Amniotic stem cell (primary cell): ENCODE data around the gene LRIT2.

Experiments used
- DNase-seq: peaks from one replicate; lab custom pipeline; 2025; lab: John Stamatoyannopoulos, UW

Gene LRIT2

DNA sequence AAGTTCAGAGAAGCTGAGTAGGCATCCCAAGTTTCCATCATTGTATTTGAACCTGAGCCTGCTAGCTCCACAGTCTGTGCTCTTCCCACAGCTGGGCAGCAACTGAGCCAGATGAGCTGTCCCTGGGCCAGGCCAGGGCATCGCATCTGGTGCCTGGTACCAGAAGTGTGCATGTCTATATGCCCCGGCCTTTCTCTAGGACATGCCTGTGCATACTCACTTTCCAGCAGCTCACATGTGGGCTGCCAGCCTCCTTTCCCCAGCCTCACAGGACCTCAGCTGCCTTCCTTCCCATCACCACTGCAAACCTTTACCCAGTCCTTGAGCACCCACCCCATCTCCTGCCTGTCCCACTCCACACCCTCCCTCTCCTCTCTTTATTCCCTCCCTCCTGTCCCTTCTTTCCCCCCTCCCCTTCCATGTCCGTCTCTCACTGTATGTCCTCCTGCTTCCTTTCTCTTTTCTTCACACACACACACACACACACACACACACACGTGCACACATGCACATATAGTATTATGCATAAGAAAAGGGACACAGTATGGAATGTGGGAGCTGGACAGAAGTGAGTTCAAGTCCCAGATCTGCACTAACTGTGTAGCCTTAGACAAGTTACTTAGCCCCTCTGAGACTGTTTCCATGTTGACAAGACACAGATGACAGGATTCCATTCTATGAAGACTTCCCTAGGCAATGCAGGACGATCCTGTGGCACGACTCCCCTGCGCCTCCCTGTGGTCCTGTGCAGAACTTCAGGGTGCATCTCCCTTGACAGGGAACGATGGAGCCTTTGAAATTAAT, 20.1 kb downstream of the LRIT2 start:
- no peak for DNase-seq

DNA sequence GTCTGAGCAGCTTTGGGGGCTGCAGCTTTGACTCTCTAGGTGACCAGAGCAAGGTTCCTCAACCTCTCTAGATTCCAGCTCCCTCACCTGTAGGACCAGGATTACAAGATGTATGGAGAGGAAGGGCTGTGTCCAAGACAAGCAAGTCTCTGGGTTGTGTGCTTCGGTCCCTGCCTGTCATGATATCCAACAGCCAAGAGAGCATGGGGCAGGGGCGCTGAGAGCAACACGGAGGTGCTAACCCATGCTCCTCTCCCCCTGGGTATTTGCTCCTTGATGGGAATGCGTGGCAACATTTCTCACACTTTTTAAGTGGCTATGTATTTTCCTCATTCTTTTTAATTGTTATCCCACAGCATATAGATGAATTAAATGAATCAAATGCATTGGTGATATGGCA, 20.7 kb downstream of the LRIT2 start:
- DNase-seq: no peak

DNA sequence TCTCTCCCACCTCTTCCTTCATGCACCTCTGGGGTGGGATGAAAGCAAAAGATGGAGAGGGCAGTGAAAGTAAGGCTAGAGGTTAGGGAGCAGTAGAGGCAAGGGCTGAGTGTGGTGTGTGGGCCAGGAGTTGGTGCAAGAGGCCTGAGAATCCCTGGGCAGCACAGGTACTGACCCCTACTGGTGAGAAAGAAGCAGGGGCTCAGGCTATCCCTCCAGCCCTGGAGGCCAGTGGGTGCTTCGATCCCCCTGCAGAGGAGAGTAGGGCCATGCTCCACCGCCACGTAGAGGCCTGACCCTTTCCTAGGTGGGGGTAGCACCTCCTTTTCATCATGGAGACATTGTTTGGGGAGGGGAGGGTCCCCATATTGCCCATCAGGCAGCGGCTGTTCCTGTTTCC, 21.2 kb downstream of the LRIT2 start:
- DNase-seq: no peak

DNA sequence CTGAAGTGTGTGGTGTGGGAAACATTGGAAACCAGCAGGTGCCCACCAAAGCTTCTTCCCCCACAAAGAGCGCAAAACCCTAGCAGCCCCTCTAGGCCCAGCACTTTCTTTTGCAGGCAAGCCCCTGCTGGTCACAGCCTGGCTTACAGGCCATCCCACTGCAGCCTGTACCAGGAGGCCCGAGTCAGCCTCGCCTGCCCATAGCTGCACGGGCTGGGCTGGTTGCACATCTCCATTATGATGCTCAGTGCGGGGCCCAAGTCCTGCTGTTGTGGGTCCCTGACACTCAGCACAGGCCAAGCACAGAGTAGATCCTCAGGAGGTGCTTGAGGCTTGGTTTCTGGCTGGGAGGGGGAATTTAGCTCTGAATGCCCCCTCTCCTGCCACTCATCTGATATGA, 23.0 kb downstream of the LRIT2 start:
- DNase-seq: no peak

DNA sequence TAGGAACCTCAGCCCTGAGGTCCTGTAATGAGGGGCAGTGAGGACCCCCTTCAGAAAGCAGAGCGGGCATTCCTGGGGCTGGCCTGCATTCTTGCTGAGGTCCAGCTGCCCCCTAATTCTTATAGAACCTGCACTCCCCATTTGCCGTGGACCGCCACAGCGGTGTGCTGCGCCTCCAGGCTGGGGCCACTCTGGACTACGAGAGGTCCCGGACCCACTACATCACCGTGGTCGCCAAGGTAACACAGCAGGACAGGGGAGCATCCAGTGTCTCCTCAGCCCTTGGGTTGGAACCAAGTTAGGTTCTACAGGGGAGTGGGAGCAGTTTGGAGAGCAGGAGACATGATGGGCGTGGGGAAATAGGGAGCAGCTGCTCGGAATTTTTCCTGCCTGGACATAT, 23.7 kb downstream of the LRIT2 start:
- DNase-seq: no peak

DNA sequence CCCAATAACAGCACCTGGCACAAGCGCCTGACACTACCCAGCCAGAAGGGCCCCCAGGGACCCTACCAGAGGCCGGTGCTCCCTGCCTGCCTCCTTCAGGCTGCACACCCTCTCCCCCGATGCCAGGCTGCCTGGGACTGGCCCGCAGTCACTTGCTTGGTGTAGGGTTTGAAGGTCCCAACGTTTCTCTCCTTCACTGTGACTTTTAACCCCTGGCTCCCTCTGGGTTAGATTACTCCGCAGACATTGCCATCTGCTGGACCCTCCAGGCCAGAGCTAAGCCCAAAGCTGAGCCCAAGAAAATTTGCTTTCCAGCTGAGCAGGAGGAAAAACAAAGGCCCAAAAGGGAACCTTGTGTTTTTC, 24.1 kb downstream of the LRIT2 start:
- no peak for DNase-seq

DNA sequence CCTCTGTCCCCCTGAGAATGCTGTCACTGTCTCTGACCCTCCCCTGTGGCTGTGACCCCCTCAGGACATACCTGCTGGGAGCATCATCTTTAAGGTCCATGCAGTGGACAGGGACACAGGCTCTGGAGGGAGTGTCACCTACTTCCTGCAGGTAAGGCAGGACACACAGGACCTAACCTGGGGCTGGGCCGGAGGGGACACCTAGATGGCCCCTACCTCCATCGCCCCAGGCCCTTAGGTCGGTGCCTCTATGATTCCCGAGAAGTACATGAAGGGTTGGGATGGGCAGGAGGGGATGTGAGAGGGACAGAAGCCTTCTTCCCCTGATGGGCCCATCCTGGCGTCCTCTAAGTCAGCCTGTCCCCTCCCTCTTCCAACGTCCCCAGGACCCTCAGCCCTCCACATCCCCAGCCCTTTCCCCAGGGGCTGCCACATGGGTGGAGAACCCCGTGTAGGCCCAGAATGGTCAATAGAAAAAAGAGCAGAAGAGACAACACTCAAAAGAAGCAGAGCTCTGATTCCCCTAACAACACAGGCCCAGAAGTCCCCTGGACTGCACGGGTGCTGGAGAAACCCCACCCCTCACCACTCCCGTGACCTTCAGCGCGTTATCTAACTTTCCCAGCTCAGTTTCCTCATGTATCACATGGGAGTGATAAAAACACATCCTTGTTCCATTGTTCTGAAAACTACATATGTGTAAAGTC, 24.7 kb downstream of the LRIT2 start:
- no peak for DNase-seq

DNA sequence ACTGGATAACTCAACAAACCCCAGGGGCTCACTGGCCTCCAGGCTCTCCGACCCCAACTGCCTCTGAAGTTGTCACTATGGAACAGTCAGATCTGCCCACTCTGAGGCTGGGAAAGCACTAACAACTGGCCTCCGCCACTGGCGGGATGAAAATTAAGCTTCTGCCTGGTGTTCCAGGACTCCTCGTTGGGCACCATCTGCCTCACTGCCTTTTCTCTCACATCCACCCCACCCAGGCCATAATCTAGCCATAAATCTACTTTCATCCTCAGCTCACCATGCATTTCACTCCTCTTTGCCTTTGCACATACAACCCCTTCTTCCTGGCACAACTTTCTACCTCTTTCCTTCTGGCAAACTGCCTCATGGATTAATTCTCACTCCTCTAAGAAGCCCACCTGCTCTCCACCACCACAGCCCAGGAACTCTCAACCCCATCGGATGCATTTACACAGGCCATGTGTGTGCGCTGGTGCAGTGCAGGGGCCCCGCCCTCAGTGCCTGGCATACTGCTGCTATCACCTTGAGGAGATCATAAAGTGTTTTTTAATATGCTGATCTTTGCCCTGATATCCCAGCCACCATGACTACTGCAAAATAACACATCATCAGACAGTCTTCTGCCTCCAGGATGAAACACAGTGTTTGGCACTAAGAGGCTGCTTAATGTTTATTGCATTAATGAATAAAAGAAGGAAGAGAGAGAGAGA, 27.0 kb downstream of the LRIT2 start:
- no peak for DNase-seq

DNA sequence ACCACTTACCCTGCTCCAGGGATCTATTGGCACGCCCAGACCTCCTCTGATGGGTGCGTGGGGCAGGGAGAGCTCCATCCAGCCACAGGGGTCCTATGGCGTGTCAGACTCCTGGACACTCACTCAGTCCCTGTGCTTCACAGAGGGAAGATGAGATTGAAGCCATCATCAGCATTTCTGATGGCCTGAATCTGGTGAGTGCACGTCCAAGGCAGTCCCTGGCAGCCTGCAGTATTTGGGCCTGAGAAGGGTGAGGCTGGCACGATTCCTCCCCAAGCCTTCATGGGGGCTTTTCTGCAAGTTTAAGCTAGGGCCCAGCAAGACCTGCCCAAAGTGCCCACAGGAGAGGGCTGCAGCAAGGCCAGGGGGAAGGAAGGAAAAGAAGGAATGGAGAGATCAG, 27.7 kb downstream of the LRIT2 start:
- no peak for DNase-seq

DNA sequence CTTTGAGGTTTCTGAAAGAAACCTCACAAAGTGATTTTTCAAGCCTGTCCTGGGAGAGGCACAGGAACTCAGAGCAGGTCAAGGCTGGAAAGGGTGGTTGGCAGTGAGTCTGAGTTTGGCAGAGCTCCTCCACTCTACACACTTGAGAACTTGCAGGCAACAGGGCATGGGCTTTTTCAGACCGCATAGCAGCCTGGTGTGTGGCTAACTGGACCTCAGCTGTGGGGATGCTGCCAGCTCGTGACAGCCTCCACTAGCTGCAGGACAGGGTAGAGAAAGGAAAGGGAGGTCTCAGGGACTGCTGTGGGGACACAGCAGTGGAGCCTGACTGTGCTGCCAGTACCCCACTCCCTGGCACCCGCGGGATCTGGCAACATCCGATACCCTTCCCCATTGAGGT, 28.4 kb downstream of the LRIT2 start:
- no peak for DNase-seq

DNA sequence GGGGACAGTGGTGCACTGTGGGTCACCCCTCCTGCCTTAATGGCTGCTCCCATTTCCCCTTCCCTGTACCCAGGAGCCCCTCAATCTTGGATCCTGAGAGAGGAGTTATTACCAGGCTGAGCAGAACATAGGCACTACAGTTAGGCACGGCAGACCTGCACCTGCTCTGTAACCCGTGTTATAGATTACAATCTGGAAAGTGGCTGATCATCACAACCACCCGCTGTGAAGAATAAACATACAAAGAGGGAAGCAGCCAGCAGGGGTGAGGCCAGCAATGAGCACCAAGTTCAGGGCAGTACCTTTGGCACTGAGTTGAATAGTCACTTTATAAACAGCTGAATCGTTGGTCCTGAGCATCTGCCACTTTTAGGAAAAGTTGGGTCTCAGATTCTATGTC, 29.3 kb downstream of the LRIT2 start:
- DNase-seq: no peak

DNA sequence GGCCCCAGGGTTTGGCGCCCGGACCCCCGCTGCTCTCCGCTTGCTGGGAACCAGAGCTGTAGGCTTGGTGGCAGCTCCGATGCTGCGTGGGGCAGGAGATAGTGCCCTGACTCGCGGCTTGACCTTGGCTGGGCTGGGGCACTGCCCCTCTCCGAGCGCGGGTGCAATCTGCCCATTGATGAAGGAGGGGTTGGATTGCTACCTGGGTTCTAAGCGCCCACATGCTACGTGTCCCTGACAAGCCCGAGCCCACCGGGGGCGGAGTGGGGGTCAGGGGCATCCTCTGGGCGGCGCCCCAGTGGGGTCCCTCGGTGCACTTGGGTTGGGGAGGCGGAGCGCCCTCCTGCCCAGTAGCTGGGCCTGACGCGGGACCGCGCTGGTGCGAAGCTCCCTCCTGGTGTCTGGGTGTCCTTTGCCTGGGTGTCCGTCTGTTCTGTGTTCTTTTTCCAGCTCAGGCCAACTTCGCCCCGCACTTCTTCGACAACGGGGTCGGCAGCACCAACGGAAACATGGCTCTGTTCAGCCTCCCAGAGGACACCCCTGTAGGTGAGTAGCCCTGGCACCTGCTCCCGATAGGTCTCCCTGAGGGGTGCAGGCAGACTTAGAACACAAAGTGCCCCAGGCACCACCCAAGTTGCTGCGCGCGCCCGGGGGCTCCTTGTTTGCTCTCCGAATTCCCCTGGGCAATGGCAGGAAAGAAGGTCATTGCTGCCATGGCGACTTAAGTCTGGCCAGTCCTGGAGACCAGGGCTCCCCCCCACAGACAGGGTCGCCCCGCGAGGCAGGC, 30.1 kb downstream of the LRIT2 start:
- DNase-seq: no peak

DNA sequence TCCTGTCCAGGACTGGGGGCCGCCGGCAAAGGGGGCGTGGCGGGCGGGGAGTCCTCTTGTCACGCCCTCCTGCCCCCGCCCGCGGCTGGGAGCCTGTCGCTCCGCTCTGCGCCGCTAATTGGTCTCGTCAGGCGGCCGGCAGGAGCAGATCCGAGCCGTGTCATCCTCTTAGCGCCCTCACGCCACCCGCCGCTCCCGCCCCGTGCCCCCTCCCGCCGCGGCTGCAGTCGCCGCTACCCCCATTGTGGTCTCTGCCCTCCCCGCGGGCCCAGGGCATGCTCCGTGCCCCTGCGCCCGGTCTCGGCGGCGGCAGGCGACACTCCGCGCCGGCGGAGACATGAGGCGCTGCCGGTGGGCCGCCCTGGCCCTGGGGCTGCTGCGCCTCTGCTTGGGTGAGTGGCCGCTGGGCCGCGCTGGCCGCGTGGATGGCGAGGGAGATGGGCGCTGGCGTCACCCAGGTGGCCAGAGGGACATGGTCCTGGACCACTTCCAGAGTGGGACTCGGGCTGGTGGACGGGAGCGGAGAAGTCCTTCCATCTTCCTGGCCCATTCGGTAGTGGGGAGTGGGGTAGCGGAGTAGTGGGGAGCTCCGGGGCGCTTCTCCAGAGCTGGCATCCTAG, 30.8 kb downstream of the LRIT2 start, which contains the start of gene CDHR1:
Gene CDHR1, plus strand, starts transcription at position 114 of the 620 bp plus-strand sequence. Its CDS starts 224 bp downstream, at position 338.
- DNase-seq: no peak

DNA sequence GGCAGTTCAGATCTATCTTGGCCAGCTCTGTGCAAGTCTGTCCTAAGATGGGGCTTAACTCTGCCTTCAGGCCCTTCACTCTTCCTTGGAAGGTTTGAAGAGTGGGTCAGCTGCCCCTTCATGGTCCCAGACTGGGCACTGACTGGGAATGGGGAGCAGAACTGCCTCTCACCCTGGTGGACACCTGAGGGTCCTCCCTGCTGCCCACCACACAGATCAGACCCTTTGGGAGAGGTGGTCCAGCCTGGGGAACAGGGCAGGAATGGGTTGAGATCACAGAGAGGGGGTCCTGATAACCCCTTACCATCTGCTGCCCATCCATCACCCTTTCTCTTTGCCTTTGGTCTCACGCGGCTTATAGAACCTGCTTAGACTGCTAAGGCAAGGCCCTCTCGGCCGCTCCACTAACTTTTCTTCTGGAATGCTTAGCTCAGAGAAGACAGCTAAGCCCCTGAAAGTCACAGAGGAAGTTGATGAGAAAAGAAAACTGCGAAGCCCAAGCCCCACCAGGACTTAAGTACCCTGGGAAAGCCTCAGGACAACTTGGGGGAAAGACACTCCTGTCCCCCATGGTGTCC, 31.4 kb downstream of the LRIT2 start:
- no peak for DNase-seq

DNA sequence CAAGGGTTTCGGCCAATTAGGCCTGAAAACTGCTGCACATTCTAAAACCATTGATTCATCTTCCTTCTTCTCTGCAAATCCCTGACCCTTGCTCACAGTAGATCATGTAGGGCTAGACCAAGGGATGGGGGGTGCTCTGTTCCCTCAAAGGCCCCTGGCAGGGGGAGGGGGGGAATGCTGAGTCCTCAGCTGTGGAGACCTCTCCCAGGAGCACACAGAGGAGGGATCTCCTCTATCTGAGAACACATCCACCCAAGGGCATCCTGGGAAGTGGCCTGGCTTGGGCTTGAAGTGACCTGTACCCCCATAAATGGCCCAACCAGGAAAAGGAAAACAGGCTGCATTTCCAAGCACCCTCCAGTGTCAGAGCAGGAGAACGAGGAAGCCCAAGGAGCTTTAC, 32.0 kb downstream of the LRIT2 start:
- DNase-seq: no peak

DNA sequence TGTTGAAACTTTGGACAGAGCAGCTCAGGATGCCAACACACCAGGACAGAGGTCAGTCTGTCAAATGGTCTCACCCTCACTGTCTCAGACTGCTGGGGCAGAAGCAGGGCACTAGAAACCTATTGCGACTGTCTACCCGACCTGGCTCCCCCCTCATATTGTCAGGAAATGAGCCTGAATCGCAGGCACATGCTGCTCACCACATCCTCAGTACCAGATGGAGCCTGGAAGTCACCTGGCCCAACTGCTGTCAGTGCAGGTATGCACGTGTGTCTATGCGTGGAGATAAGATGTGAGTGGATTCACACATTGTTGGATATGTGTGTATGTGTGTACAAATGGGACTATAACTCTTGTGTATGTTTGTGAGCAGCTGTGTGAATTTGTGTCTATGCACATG, 34.2 kb downstream of the LRIT2 start:
- DNase-seq: no peak

DNA sequence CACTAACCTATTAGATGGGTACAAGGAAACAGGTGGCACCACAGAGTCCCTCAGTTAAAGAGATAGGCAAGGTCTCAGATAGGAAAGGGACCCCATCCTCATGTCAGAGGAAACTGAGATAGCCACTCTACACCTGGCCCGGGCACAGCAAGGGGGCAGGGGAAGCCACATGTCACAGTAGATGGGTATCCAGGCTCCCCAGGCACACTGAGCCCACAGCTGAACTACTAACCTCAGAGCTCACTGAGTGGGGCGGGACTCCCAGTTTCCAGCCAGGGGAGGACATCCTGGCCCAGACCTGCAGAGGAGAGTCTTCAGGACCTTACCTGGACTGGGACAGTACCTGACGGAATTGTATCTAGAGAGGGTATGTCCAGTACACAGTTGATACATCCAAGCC, 34.7 kb downstream of the LRIT2 start:
- no peak for DNase-seq

DNA sequence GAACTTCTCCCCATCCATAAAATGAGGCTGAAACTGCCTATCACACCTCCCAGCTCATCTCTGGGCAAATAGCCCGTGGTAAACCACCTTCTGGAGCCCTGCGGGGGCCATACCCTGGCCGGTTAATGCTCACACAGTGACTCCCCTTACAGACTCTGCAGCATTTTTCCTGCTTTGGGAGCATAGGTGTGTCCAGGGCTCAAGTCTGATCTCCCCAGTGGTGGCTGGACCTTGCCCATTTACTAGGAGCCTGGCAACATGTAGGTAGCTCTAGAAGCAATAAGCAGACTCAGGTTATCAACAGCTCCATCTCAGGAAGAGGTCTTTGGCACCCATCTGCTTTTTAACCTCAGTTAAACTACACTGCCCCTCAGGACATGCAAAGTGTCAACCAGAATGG, 36.5 kb downstream of the LRIT2 start:
- no peak for DNase-seq

DNA sequence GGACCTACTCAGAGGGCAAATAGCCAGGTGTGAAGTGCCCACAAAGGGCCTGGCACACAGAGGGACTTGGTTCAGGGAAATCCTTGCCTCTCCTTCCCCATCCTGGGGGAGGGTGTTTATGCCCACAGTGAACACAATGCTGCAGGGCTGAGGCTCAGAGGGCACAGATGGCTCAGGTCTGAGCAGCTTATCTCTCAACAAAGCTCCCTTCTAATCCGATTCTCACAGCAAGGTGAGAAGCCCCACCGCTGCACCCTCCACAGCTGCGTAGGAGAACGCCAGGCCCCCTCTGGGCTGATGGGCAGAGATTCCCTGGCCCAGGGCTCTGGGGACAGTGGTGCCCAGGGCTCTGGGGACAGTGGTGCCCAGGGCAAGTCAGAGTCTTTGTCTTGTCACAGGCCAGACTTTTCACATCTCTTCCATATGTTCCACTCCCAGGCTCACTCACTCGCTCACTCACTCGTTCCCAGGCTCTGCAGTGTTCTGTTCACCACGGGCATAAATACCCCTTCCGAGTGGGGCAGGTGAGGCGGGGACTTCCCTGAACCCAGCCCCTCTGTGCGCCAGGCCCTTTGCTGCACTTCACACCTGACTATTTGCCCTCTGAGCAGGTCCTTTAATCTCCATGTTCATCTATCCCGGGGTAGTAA, 39.7 kb downstream of the LRIT2 start:
- DNase-seq: no peak

DNA sequence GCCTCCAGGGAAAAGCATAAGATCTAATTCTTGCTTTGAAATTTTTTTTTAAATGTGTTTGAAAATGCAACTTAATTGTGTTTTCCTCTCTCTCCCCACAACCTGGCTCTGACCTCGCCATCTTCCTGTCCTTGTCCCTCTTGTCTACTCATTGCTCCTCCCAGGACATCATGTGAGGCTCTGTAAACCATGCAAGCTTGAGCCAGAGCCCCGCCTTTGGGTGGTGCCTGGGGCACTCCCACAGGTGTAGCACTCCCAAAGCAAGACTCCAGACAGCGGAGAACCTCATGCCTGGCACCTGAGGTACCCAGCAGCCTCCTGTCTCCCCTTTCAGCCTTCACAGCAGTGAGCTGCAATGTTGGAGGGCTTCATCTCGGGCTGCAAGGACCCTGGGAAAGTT, 40.8 kb downstream of the LRIT2 start:
- DNase-seq: no peak

DNA sequence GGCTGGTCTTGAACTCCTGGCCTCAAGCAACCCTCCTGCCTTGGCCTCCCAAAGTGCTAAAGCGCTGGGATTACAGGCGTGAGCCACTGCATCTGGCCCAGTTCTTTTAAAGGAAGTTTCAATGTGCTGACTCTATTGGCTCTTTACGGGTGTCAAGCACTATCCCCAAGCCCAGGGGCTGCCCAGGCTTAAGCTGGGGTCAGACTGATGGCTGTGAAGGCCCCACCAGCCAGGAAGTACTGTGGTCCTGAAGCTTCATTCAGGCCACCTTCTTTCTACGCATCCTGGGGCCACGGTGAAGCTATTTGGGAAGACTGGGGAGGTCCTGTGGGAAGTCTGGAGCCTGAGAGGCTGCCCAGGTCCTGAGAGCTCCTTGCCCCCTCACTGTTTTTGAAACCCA, 43.7 kb downstream of the LRIT2 start:
- no peak for DNase-seq
